SK-N-SH (cell line): ENCODE data around the gene C4orf33. TPM values are rescaled to one million over a fixed set of nuclear protein-coding genes. Genes with fewer than 3 reads are reported as not detected.

ENCODE experiments used
- CTCF ChIA-PET: fragments of 300-600, 350-600 bp; formaldehyde crosslinking; extraction: SDS; loops from one replicate; lab custom pipeline; 2021; lab: Yijun Ruan, JAX
- POLR2A ChIA-PET: fragments of 350-600 bp; sonication (Branson Sonifier 250); formaldehyde crosslinking; extraction: SDS; loops from one replicate; lab custom pipeline; 2020; ENCODE audit warnings: antibody characterized with exemption, inconsistent platforms; lab: Yijun Ruan, JAX
- DNase-seq: peaks from one replicate; pipeline ENCODE4 v3.0.0; 2012
- H2AFZ ChIP-seq: fragments of 200-600 bp; sonication (generic); 2 replicates; pipeline ENCODE4 v1.8.1; 2016; ENCODE audit warnings: antibody characterized with exemption, mild to moderate bottlenecking, low read depth
- H3F3A ChIP-seq: fragments of 200-600 bp; sonication (generic); replicated peaks from 2 replicates; pipeline ENCODE3; 2016; ENCODE audit warnings: antibody characterized with exemption, mild to moderate bottlenecking; ENCODE audit not compliant: insufficient read depth
- H3K27ac ChIP-seq, 2 experiments: fragments of 200-500 bp in 1 of 2; fragments of 200-600 bp in 1 of 2; sonication (Bioruptor generic) in 1 of 2; sonication (generic), shearing (Covaris generic) in 1 of 2; 2 replicates each; pipeline versions ENCODE4 v1.5.1 to v1.6.1; 2014 to 2016; ENCODE audit warnings: low read depth in 2 of 2, inconsistent platforms in 1 of 2, low read length in 1 of 2, mild to moderate bottlenecking in 1 of 2, mixed read lengths in 1 of 2
- H3K27me3 ChIP-seq: fragments of 200-600 bp; sonication (generic), shearing (Covaris generic); 2 replicates; pipeline ENCODE4 v1.6.1; 2016; ENCODE audit warnings: mixed run types; ENCODE audit not compliant: insufficient read depth
- H3K36me3 ChIP-seq, 2 experiments: fragments of 200-500 bp in 1 of 2; fragments of 200-600 bp in 1 of 2; sonication (Bioruptor generic) in 1 of 2; sonication (generic) in 1 of 2; replicated peaks in 1 of 2; 2 replicates each; pipeline versions ENCODE3 to v1.5.1; 2014 to 2016; ENCODE audit warnings: low read length in 1 of 2, mild to moderate bottlenecking in 1 of 2; ENCODE audit not compliant: insufficient read depth in 2 of 2, control insufficient read depth in 1 of 2
- H3K4me1 ChIP-seq, 2 experiments: fragments of 200-500 bp in 1 of 2; fragments of 200-600 bp in 1 of 2; sonication (Bioruptor generic) in 1 of 2; sonication (generic), shearing (Covaris generic) in 1 of 2; 2 replicates each; pipeline versions ENCODE4 v1.5.1 to v1.6.1; 2014 to 2016; ENCODE audit warnings: low read depth in 1 of 2, low read length in 1 of 2, mixed run types in 1 of 2; ENCODE audit not compliant: insufficient read depth in 2 of 2, control insufficient read depth in 1 of 2
- H3K4me2 ChIP-seq: fragments of 200-600 bp; sonication (generic), shearing (Covaris generic); 2 replicates; pipeline ENCODE4 v1.6.1; 2017; ENCODE audit warnings: mixed run types
- H3K4me3 ChIP-seq, 2 experiments: fragments of 200-500 bp in 1 of 2; fragments of 200-600 bp in 1 of 2; sonication (Bioruptor generic) in 1 of 2; sonication (generic), shearing (Covaris generic) in 1 of 2; 2 replicates each; pipeline versions ENCODE4 v1.5.1 to v1.8.1; 2014 to 2016; ENCODE audit warnings: low read depth in 2 of 2, inconsistent platforms in 1 of 2, low read length in 1 of 2, mild to moderate bottlenecking in 1 of 2, mixed read lengths in 1 of 2, moderate library complexity in 1 of 2
- H3K79me2 ChIP-seq: fragments of 200-600 bp; sonication (generic); 2 replicates; pipeline ENCODE4 v1.8.1; 2017; ENCODE audit warnings: mild to moderate bottlenecking; ENCODE audit not compliant: insufficient read depth
- H3K9ac ChIP-seq: fragments of 200-600 bp; sonication (generic); 2 replicates; pipeline ENCODE4 v1.6.1; 2017; ENCODE audit warnings: mixed run types
- H3K9me2 ChIP-seq: fragments of 200-600 bp; sonication (generic); 2 replicates; pipeline ENCODE4 v1.6.1; 2017; ENCODE audit warnings: mixed run types
- H3K9me3 ChIP-seq: fragments of 200-600 bp; sonication (generic); 2 replicates; pipeline ENCODE4 v1.6.1; 2017; ENCODE audit warnings: mixed run types, mild to moderate bottlenecking, moderate library complexity
- H4K20me1 ChIP-seq: fragments of 200-600 bp; sonication (generic); 2 replicates; pipeline ENCODE4 v1.6.1; 2017; ENCODE audit warnings: mild to moderate bottlenecking, mixed run types; ENCODE audit not compliant: insufficient read depth
- FOXJ3 ChIP-seq: sonication (generic); formaldehyde crosslinking; IDR thresholded peaks from 2 replicates; pipeline ENCODE4 v1.5.1; 2020; ENCODE audit warnings: mild to moderate bottlenecking, missing genetic modification reagents
- FOXM1 ChIP-seq: IDR thresholded peaks from 2 replicates; pipeline ENCODE4 v1.4.0; 2012; ENCODE audit warnings: low read depth, mild to moderate bottlenecking
- GABPA ChIP-seq: IDR thresholded peaks from 2 replicates; pipeline ENCODE4 v1.4.0; 2012; ENCODE audit warnings: low read depth, mild to moderate bottlenecking
- GATA2 ChIP-seq: sonication (generic); formaldehyde crosslinking; IDR thresholded peaks from 2 replicates; pipeline ENCODE4 v1.5.0; 2020; ENCODE audit warnings: mild to moderate bottlenecking, missing genetic modification reagents
- IRF3 ChIP-seq: fragments of 150-350 bp; IDR thresholded peaks from 2 replicates; pipeline ENCODE4 v1.6.1; 2016; ENCODE audit warnings: mild to moderate bottlenecking, low read depth, low read length
- MXI1 ChIP-seq: IDR thresholded peaks from 2 replicates; pipeline ENCODE4 v1.6.1; 2012; ENCODE audit warnings: mild to moderate bottlenecking, low read depth, low read length, improper control_type of control experiment
- NFIC ChIP-seq: IDR thresholded peaks from 2 replicates; pipeline ENCODE4 v1.4.0; 2012; ENCODE audit warnings: borderline replicate concordance
- NRF1 ChIP-seq: IDR thresholded peaks from 2 replicates; pipeline ENCODE4 v1.6.1; 2012; ENCODE audit warnings: low read depth, mild to moderate bottlenecking, low read length
- PBX3 ChIP-seq: IDR thresholded peaks from 2 replicates; pipeline ENCODE4; 2012
- RAD21 ChIP-seq: IDR thresholded peaks from 2 replicates; pipeline ENCODE4 v1.6.1; 2012; ENCODE audit warnings: mild to moderate bottlenecking, low read length
- RCOR1 ChIP-seq: fragments of 150-350 bp; IDR thresholded peaks from 2 replicates; pipeline ENCODE4 v1.6.1; 2017; ENCODE audit warnings: antibody characterized with exemption, low read length
- RXRA ChIP-seq: IDR thresholded peaks from 2 replicates; pipeline ENCODE4 v1.4.0; 2012; ENCODE audit warnings: low read depth, mild to moderate bottlenecking, borderline replicate concordance
- SIN3A ChIP-seq: IDR thresholded peaks from 2 replicates; pipeline ENCODE4 v1.6.1; 2012; ENCODE audit warnings: low read depth, mild to moderate bottlenecking, low read length, moderate library complexity, borderline replicate concordance
- SMC3 ChIP-seq: IDR thresholded peaks from 2 replicates; pipeline ENCODE4 v1.6.1; 2012; ENCODE audit warnings: low read depth, low read length, improper control_type of control experiment
- TAF1 ChIP-seq: IDR thresholded peaks from 2 replicates; pipeline ENCODE4 v1.6.1; 2012; ENCODE audit warnings: low read depth, mild to moderate bottlenecking, low read length, moderate library complexity, borderline replicate concordance
- WGBS: methylation state at CpG from one replicate; pipeline ENCODE4 v1.1.6; 2017; ENCODE audit warnings: low lambda C conversion rate; 5-methylcytosine and 5-hydroxymethylcytosine counted together
- polyA plus RNA-seq, 3 experiments: library from polyadenylated mRNA; depleted of rRNA; stranded (reverse); fragments of >200 nt; gene quantifications; 2 replicates each; pipeline ENCODE4 v1.2.3, GENCODE V29; 2012
- TF ChIP-seq, protein P1 (sequence below): fragments of 200-600 bp; sonication (generic); IDR thresholded peaks from 2 replicates; pipeline ENCODE4 v1.6.1; 2017; ENCODE audit warnings: antibody characterized with exemption, mild to moderate bottlenecking, moderate library complexity

C4orf33 gene
- polyA plus RNA-seq, 1 of the 3 experiments (the other 2 are of a cell fraction) = 3.3 TPM

- Histone ChIP-seq H3K9me3 (no peaks in the 10 kb centered on the region; the same call in 1 of the 2 replicates), H4K20me1 (no peaks in the 10 kb centered on the region), H3K9me2 (no peaks in the 10 kb centered on the region), H2AFZ (no peak overlapping the region), H3K27me3 (no peaks in the 10 kb centered on the region), H3K79me2 (no peaks in the 10 kb centered on the region), H3K36me3 (no peaks in the 10 kb centered on the region), H3F3A (no peaks in the 10 kb centered on the region), H3K27ac (no peak overlapping the region), H3K4me2 (no peak overlapping the region), H3K9ac (no peak overlapping the region), H3K4me1 (no peaks in the 10 kb centered on the region; a peak in 1 of 4 replicates), H3K4me3 (no peak overlapping the region)
- ChIA-PET CTCF (no interaction called here), POLR2A (no interaction called here)
- 71% methylated on average over 7 of the region's 8 CpGs for WGBS
- TF ChIP-seq PBX3 = no peak
- TF ChIP-seq IRF3 = no peak
- TF ChIP-seq NFIC = no peak
- TF ChIP-seq GABPA = no peak
- DNase-seq = no peak
Observed at GRCh38 chr4:129136433-129136832, 40.5 kb downstream of the C4orf33 start.

GRCh38 chr4:129138810-129139496 lies 43.0 kb downstream of the C4orf33 start:
- 58% methylated on average over 6 of the region's 6 CpGs for WGBS
- no peak for TF ChIP-seq SIN3A
- TF ChIP-seq GABPA = no peak
- no peak for TF ChIP-seq RXRA
- no peak for TF ChIP-seq TAF1
- TF ChIP-seq FOXM1 = no peak
- TF ChIP-seq FOXJ3 (CRISPR knock-in tag) = no peak
- no peak for TF ChIP-seq SMC3
- TF ChIP-seq GATA2 (CRISPR knock-in tag) = no peak
- TF ChIP-seq MXI1 = no peak
- no peak for TF ChIP-seq RAD21
- TF ChIP-seq NRF1 = no peak
- TF ChIP-seq RCOR1 = no peak
- TF ChIP-seq, protein P1, sequence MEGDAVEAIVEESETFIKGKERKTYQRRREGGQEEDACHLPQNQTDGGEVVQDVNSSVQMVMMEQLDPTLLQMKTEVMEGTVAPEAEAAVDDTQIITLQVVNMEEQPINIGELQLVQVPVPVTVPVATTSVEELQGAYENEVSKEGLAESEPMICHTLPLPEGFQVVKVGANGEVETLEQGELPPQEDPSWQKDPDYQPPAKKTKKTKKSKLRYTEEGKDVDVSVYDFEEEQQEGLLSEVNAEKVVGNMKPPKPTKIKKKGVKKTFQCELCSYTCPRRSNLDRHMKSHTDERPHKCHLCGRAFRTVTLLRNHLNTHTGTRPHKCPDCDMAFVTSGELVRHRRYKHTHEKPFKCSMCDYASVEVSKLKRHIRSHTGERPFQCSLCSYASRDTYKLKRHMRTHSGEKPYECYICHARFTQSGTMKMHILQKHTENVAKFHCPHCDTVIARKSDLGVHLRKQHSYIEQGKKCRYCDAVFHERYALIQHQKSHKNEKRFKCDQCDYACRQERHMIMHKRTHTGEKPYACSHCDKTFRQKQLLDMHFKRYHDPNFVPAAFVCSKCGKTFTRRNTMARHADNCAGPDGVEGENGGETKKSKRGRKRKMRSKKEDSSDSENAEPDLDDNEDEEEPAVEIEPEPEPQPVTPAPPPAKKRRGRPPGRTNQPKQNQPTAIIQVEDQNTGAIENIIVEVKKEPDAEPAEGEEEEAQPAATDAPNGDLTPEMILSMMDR = no peak
- no peak for TF ChIP-seq NFIC
- TF ChIP-seq, all 33 proteins: peak for 0
- ChIA-PET CTCF (no interaction called here), POLR2A (no interaction called here)
- H4K20me1 ChIP-seq = no peaks in the 10 kb centered on the region
- no peaks in the 10 kb centered on the region; a peak in 1 of 4 replicates for H3K4me1 ChIP-seq
- no peaks in the 10 kb centered on the region for H3K9me3 ChIP-seq
- H3K27ac ChIP-seq = no peak overlapping the region
- no peak overlapping the region for H3K4me3 ChIP-seq
- no peaks in the 10 kb centered on the region for H3F3A ChIP-seq
- H3K9ac ChIP-seq = no peak overlapping the region
- no peak overlapping the region for H3K4me2 ChIP-seq
- DNase-seq = no peak
- no peaks in the 10 kb centered on the region for H3K9me2 ChIP-seq
- H2AFZ ChIP-seq = no peak overlapping the region
- no peaks in the 10 kb centered on the region for H3K79me2 ChIP-seq
- no peaks in the 10 kb centered on the region for H3K27me3 ChIP-seq
- H3K36me3 ChIP-seq = no peaks in the 10 kb centered on the region
